Right cardiac atrium (tissue), 5 donors: Measurements from ENCODE around the gene CAPG. TPM values are rescaled to one million over a fixed set of nuclear protein-coding genes. Genes with fewer than 3 reads are reported as not detected.
"Not testable (repeated sequence)": the region's sequence is repeated elsewhere in the genome, so short reads cannot be mapped to it uniquely, and the experiment has no call there.

Experiments used
- ATAC-seq, 2 donors: fragments of 200-7000 bp; cut with Tn5 transposase; one replicate each; pipeline versions ENCODE4 v1.8.0 to v1.9.1; 2020; ENCODE audit warnings: moderate library complexity in 2 of 2, mild to moderate bottlenecking in 1 of 2
- DNase-seq, 3 donors: peaks; one replicate each; pipeline ENCODE4 v3.0.0-alpha.2; 2020
- H3K27ac ChIP-seq: one replicate; pipeline ENCODE4 v1.5.1; 2013; ENCODE audit warnings: mild to moderate bottlenecking, low read length, control low read depth, moderate library complexity
- H3K27me3 ChIP-seq: one replicate; pipeline ENCODE4 v1.6.1; 2013; ENCODE audit not compliant: control insufficient read depth, insufficient read depth
- H3K4me1 ChIP-seq: one replicate; pipeline ENCODE4 v1.6.1; 2013; ENCODE audit warnings: low read length; ENCODE audit not compliant: control insufficient read depth, insufficient read depth
- H3K4me3 ChIP-seq: one replicate; pipeline ENCODE4 v1.5.1; 2013; ENCODE audit warnings: low read length, control low read depth
- H3K9me3 ChIP-seq: one replicate; pipeline ENCODE4 v1.6.1; 2013; ENCODE audit warnings: low read length; ENCODE audit not compliant: control insufficient read depth
- WGBS: extraction: QIAGEN DNeasy Blood & Tissue Kit; methylation state at CpG from one replicate; pipeline ENCODE4 v1.1.7; 2013; 5-methylcytosine and 5-hydroxymethylcytosine counted together
- intact Hi-C, 4 donors: fragments of 100-400 bp; cut with DNase I; formaldehyde crosslinking; loops; one replicate each; pipeline versions ENCODE4 v1.11.0 to v1.14.0; 2022 to 2023
- polyA plus RNA-seq: library from polyadenylated mRNA; stranded (reverse); fragments of 200-250 nt; gene quantifications from one replicate; pipeline ENCODE4 v1.2.3, GENCODE V29; 2013
- total RNA-seq, 4 donors: library from RNA; stranded (reverse); fragmentation: NEBNext Ultra II Directional; extraction: Animal tissue kit (Norgen Biotek cat#: 25700); gene quantifications; one replicate each; pipeline ENCODE4 v1.2.1, GENCODE V29; 2021
- donor health status: healthy with polysubstance abuse.
- donor health status: DM: no; HTN: yes; CAD: no.
- donor health status: DM: no; HTN: no; CAD: no.
- donor health status: DM: no; HTN: yes; CAD: no; lungs with severe emphysema.
- donor health status: DM: yes; HTN: yes; CAD: no.

CAPG gene
- total and polyA plus RNA-seq, 5 donors = 6.8 to 15.6 (median 13.2) TPM

DNA sequence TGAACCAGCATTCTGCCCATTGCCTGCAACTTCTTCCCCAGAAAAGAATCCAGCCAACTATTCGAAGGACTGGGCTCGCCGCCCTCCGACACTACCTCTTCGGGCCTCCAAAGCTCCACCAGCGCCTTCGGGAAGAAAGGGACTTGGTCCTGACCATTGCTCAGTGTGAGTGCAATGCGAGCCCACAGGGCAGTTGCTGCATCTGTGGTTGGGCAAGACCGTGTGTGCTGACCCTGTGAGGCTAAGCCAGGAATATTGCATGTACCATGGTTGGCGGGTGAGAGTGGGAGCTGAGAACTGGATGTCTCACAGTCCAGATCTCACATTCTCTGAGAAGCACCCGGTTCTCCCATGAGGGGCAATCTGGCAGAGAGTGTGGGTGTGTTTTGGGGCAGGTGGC is 39.1 kb downstream of the CAPG start:
- 92% methylated on average over 11 of the region's 11 CpGs for WGBS
- Histone ChIP-seq H3K27ac (no peak overlapping the region), H3K4me3 (no peak overlapping the region), H3K9me3 (no peaks in the 10 kb centered on the region), H3K4me1 (no peaks in the 10 kb centered on the region), H3K27me3 (no peaks in the 10 kb centered on the region)
- intact Hi-C loops = no loop called here
- ATAC-seq (peak in 1 of 2 donors; percentile 27), DNase-seq (no peak)

DNA sequence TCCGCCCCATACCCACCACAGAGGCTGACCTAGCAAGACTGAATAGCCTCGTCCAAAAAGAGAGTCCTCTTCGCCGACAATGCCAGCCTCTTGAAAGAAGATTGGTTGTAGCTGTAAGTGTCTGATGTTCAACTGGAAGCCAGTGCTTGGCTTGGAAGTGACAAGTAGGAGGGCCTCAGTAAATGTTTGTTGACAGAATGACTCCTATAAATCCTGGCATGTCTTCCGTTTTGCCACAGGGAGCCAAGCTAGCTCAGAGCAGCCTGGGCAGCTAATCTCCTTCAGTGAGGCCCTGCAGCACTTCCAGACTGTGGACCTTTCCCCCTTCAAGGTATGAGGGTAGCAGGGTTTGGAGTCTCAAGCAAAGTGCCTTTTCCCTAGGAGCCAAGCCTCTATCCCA is 40.7 kb downstream of the CAPG start:
- H3K4me3 ChIP-seq = no peak overlapping the region
- ATAC-seq (no peak), DNase-seq (no peak)
- intact Hi-C loops = no loop called here
- no peaks in the 10 kb centered on the region for H3K4me1 ChIP-seq
- 84% methylated on average over 5 of the region's 5 CpGs for whole genome bisulfite sequencing
- no peaks in the 10 kb centered on the region for H3K27me3 ChIP-seq
- no peak overlapping the region for H3K27ac ChIP-seq
- no peaks in the 10 kb centered on the region for H3K9me3 ChIP-seq

GRCh38 chr2:85368921-85369320 is 41.2 kb downstream of the CAPG start:
- H3K4me3 ChIP-seq = no peak overlapping the region
- H3K27me3 ChIP-seq = no peaks in the 10 kb centered on the region
- intact Hi-C loops = no loop called here
- H3K4me1 ChIP-seq = no peaks in the 10 kb centered on the region
- no peak overlapping the region for H3K27ac ChIP-seq
- ATAC-seq (no peak), DNase-seq (no peak)
- no peaks in the 10 kb centered on the region for H3K9me3 ChIP-seq

DNA sequence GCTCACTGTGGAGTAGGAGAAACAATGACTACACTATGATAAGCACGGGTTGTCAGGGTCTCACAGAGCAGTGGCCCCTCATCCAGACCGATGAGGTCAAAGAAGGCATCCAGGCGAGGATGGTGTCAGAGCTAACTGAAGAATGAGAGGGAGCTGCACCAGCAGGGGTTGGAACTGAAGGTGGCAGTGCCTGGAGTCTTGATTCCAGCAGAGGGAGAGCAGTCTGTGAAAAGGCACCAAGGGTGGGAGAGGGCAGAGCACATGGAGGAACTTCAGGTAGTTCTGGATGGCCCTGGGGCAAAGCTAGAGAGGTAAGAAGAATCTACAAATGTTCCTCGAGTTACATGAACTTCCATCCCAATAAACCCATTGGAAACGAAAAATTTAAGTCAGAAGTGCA is 43.0 kb downstream of the CAPG start:
- H3K4me1 ChIP-seq = no peaks in the 10 kb centered on the region
- ATAC-seq (no peak), DNase-seq (no peak)
- WGBS = 82% methylated on average over 5 of the region's 5 CpGs
- H3K27ac ChIP-seq = no peak overlapping the region
- intact Hi-C loops = no loop called here
- no peak overlapping the region for H3K4me3 ChIP-seq
- H3K27me3 ChIP-seq = no peaks in the 10 kb centered on the region
- H3K9me3 ChIP-seq = no peaks in the 10 kb centered on the region

DNA sequence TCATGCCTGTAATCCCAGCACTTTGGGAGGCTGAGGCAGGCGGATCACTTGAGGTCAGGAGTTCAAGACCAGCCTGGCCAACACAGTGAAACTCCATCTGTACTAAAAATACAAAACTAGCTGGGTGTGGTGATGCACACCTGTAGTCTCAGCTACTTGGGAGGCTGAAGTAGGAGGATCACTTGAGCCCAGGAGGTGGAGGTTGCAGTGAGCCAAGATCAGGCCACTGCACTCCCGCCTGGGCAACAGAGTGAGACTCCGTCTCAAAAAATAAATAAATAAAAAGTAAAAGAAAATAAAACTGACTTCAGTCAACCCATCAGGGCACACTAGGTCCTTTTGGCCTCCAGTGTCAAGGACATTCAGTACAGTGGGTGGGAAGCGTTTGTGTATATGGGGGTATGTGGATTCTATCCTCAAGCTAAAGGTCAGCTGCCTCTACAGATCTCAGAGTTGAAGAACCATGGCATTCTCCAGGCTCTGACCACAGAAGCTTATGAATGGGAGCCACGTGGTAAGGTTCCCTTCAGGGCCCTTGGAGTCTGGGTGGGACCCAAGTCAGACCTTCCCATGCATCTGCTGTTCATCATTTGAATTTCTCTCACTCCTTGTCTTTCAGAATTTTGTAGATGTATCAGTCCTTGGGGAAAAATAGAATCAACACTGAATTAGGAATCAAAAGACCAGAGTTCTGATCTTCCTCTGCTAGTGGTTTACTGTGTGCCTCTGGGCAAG is 47.3 kb downstream of the CAPG start:
- H3K9me3 ChIP-seq, intact Hi-C loops, H3K27me3 ChIP-seq, DNase-seq, H3K4me3 ChIP-seq, ATAC-seq, H3K4me1 ChIP-seq, H3K27ac ChIP-seq: not testable (repeated sequence)
- WGBS = 84% methylated on average over 5 of the region's 5 CpGs

DNA sequence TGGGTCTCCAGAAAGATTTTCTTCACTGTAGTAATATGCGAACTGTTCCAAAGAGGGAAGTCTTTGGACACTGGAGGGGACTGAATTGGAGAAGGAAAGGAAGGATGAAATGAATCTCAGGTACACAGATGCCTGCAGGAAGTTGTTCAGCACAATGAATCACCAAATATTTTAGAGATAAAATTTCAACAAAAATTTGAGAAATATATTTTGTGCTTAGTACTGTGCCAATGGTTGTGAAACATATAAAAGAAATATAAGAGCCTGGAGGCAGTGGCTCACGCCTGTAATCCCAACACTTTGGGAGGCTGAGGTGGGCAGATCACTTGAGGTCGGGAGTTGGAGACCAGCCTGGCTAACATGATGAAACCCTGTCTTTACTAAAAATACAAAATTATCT is 52.4 kb downstream of the CAPG start:
- ATAC-seq (no peak), DNase-seq (no peak)
- H3K27ac ChIP-seq = no peak overlapping the region
- 87% methylated on average over 3 of the region's 3 CpGs for WGBS
- intact Hi-C loops = no loop called here
- H3K27me3 ChIP-seq = no peaks in the 10 kb centered on the region
- no peak overlapping the region for H3K4me3 ChIP-seq
- no peaks in the 10 kb centered on the region for H3K9me3 ChIP-seq
- peaks cover 6% of the 10 kb centered on the region for H3K4me1 ChIP-seq

- H3K9me3 ChIP-seq = no peaks in the 10 kb centered on the region
- H3K27me3 ChIP-seq = no peaks in the 10 kb centered on the region
- intact Hi-C loops = no loop called here
- WGBS = 78% methylated on average over 2 of the region's 2 CpGs
- H3K27ac ChIP-seq = no peak overlapping the region
- ATAC-seq (no peak), DNase-seq (no peak)
- H3K4me3 ChIP-seq = no peak overlapping the region
- peaks cover 6% of the 10 kb centered on the region for H3K4me1 ChIP-seq
These were observed 54.0 kb downstream of the CAPG start for GRCh38 chr2:85356186-85356585.

GRCh38 chr2:85355521-85355920 is 54.6 kb downstream of the CAPG start:
- Histone ChIP-seq H3K9me3 (no peaks in the 10 kb centered on the region), H3K4me1 (peaks cover 6% of the 10 kb centered on the region), H3K27ac (no peak overlapping the region), H3K27me3 (no peaks in the 10 kb centered on the region), H3K4me3 (peak overlapping the region; percentile 89)
- intact Hi-C loops = no loop called here
- WGBS = 75% methylated on average over 3 of the region's 3 CpGs
- ATAC-seq (no peak), DNase-seq (no peak)

GRCh38 chr2:85355073-85355410 is 55.1 kb downstream of the CAPG start:
- H3K4me1 ChIP-seq = peaks cover 6% of the 10 kb centered on the region
- DNase-seq = peak in 2 of 3 donors; percentile 36 to 59
- no peaks in the 10 kb centered on the region for H3K9me3 ChIP-seq
- ATAC-seq = peak in 1 of 2 donors; percentile 5
- H3K4me3 ChIP-seq = peak overlapping the region; percentile 89
- H3K27me3 ChIP-seq = no peaks in the 10 kb centered on the region
- H3K27ac ChIP-seq = peak overlapping the region; percentile 90
- whole genome bisulfite sequencing = 10% methylated on average over 10 of the region's 10 CpGs
- intact Hi-C loops = no loop called here

GRCh38 chr2:85354286-85355072 is 55.7 kb downstream of the CAPG start, which contains the start of the genes ELMOD3 and RETSAT:
Gene ELMOD3, plus strand, starts transcription at chr2:85354769. Its CDS starts 2,430 bp downstream, at chr2:85357199.
Gene RETSAT, minus strand, starts transcription at chr2:85354528. Its CDS starts 21 bp downstream, at chr2:85354507.
- Histone ChIP-seq H3K27ac (peak within 1 kb of the TSS; percentile 91), H3K4me1 (peaks cover 6% of the 10 kb centered on the region), H3K9me3 (no peaks in the 10 kb centered on the region), H3K4me3 (peak within 1 kb of the TSS; percentile 89), H3K27me3 (no peaks in the 10 kb centered on the region)
- DNase-seq (peak; percentile 97 to 98 (median 97)), ATAC-seq (peak; percentile 97 to 98)
- WGBS = under 1% methylated on average over 42 of the region's 42 CpGs
- intact Hi-C loops = no loop called here

- ATAC-seq (peak; percentile 36 to 72), DNase-seq (peak; percentile 66 to 73 (median 69))
- H3K4me3 ChIP-seq = peak overlapping the region; percentile 85
- intact Hi-C loops = no loop called here
- peak overlapping the region; percentile 91 for H3K27ac ChIP-seq
- H3K9me3 ChIP-seq = no peaks in the 10 kb centered on the region
- no peaks in the 10 kb centered on the region for H3K27me3 ChIP-seq
- WGBS = 14% methylated on average over 16 of the region's 16 CpGs
- peaks cover 6% of the 10 kb centered on the region for H3K4me1 ChIP-seq
These were observed 56.3 kb downstream of the CAPG start for GRCh38 chr2:85353876-85354285.
